HCT116 (cell line): ENCODE data around the gene PRR36. TPM values are rescaled to one million over a fixed set of nuclear protein-coding genes. Genes with fewer than 3 reads are reported as not detected.

ENCODE experiments used
- ATAC-seq: fragments of 200-7000 bp; cut with Tn5 transposase; 2 replicates; pipeline ENCODE4 v1.9.1; 2020; ENCODE audit warnings: mild to moderate bottlenecking, moderate library complexity
- BruUV-seq: library from RNA; stranded (reverse); fragments of 400-500 nt; replicated peaks from 2 replicates; lab custom pipeline; 2021; lab: Mats Ljungman, UMichigan
- CTCF ChIA-PET: fragments of 300-600 bp; sonication (Branson Sonifier 250); formaldehyde crosslinking; loops from one replicate; lab custom pipeline; 2021; ENCODE audit warnings: antibody characterized with exemption; lab: Charles Lee
- POLR2A ChIA-PET: fragments of 300-600, 350-600 bp; sonication (Branson Sonifier 250); formaldehyde crosslinking; loops from one replicate; lab custom pipeline; 2021; ENCODE audit warnings: antibody characterized with exemption; lab: Charles Lee
- RAD21 ChIA-PET, 2 experiments: fragments of 300-600 bp; sonication (Branson Sonifier 250); formaldehyde crosslinking; loops; one replicate each; lab custom pipeline; 2023; ENCODE audit warnings: low total read pairs in 2 of 2; ENCODE audit not compliant: uncharacterized antibody in 2 of 2, unreplicated experiment in 2 of 2, low non-redundant PET in 1 of 2; lab: Charles Lee
- DNase-seq: peaks from one replicate; pipeline ENCODE4 v3.0.0-alpha.2; 2010; ENCODE audit warnings: low read depth, low spot score
- H2AFZ ChIP-seq: fragments of 200-600 bp; shearing (Covaris generic), sonication (generic); 2 replicates; pipeline ENCODE4 v1.6.1; 2017; ENCODE audit warnings: low read depth, mixed run types, mixed read lengths, antibody characterized with exemption, low read length; ENCODE audit not compliant: poor library complexity, severe bottlenecking
- H3K27ac ChIP-seq: 2 replicates; pipeline ENCODE4 v1.5.1; 2012; ENCODE audit warnings: low read depth, low read length
- H3K27me3 ChIP-seq: fragments of 200-600 bp; sonication (generic); 2 replicates; pipeline ENCODE4 v1.6.1; 2016; ENCODE audit warnings: mixed run types, low read length, mixed read lengths; ENCODE audit not compliant: insufficient read depth
- H3K36me3 ChIP-seq, 2 experiments: fragments of 200-500 bp in 1 of 2; fragments of 200-600 bp in 1 of 2; sonication (Bioruptor generic) in 1 of 2; sonication (generic) in 1 of 2; 2 replicates each; pipeline versions ENCODE4 v1.5.1 to v1.6.1; 2014 to 2016; ENCODE audit warnings: low read length in 2 of 2, inconsistent platforms in 1 of 2, mixed read lengths in 1 of 2, mixed run types in 1 of 2; ENCODE audit not compliant: insufficient read depth in 2 of 2, control insufficient read depth in 1 of 2
- H3K4me1 ChIP-seq, 2 experiments: fragments of 200-600 bp in 1 of 2; sonication (generic) in 1 of 2; 2 replicates each; pipeline versions ENCODE4 v1.5.1 to v1.6.1; 2012 to 2017; ENCODE audit warnings: low read length in 2 of 2, inconsistent platforms in 1 of 2, mild to moderate bottlenecking in 1 of 2, mixed read lengths in 1 of 2, mixed run types in 1 of 2, moderate library complexity in 1 of 2; ENCODE audit not compliant: insufficient read depth in 2 of 2, control insufficient read depth in 1 of 2
- H3K4me2 ChIP-seq: fragments of 200-600 bp; sonication (generic); 2 replicates; pipeline ENCODE4 v1.6.1; 2017; ENCODE audit warnings: mixed run types, low read length, mixed read lengths
- H3K4me3 ChIP-seq, 2 experiments: fragments of 200-600 bp in 1 of 2; sonication (generic) in 1 of 2; replicated peaks in 1 of 2; 2 replicates each; pipeline ENCODE4 v1.5.1; 2011 to 2016; ENCODE audit warnings: low read length in 2 of 2, control low read depth in 1 of 2, low read depth in 1 of 2, mild to moderate bottlenecking in 1 of 2, mixed read lengths in 1 of 2, mixed run types in 1 of 2
- H3K79me2 ChIP-seq: fragments of 200-600 bp; sonication (generic); 2 replicates; pipeline ENCODE4 v1.6.1; 2017; ENCODE audit warnings: mild to moderate bottlenecking, mixed run types, low read length, moderate library complexity, mixed read lengths; ENCODE audit not compliant: insufficient read depth
- H3K9ac ChIP-seq: fragments of 200-600 bp; sonication (generic); 2 replicates; pipeline ENCODE4 v1.6.1; 2016; ENCODE audit warnings: low read length, mixed read lengths
- H3K9me2 ChIP-seq: fragments of 200-600 bp; sonication (generic), shearing (Covaris generic); 2 replicates; pipeline ENCODE4 v1.6.1; 2017; ENCODE audit warnings: mixed run types, mild to moderate bottlenecking, moderate library complexity; ENCODE audit not compliant: insufficient read depth
- H3K9me3 ChIP-seq, 2 experiments: fragments of 200-500 bp in 1 of 2; fragments of 200-600 bp in 1 of 2; sonication (Bioruptor generic) in 1 of 2; sonication (generic) in 1 of 2; 2 replicates each; pipeline ENCODE4 v1.6.1; 2014 to 2017; ENCODE audit warnings: low read length in 2 of 2, mixed read lengths in 2 of 2, inconsistent platforms in 1 of 2, low read depth in 1 of 2, mild to moderate bottlenecking in 1 of 2, mixed run types in 1 of 2, moderate library complexity in 1 of 2; ENCODE audit not compliant: control insufficient read depth in 1 of 2, insufficient read depth in 1 of 2
- H4K20me1 ChIP-seq: fragments of 200-600 bp; sonication (generic), shearing (Covaris generic); 2 replicates; pipeline ENCODE4 v1.6.1; 2017; ENCODE audit warnings: mixed run types, mild to moderate bottlenecking, moderate library complexity; ENCODE audit not compliant: insufficient read depth
- ATF3 ChIP-seq: IDR thresholded peaks from 2 replicates; pipeline ENCODE4 v1.6.1; 2012
- ELF1 ChIP-seq: IDR thresholded peaks from 2 replicates; pipeline ENCODE4 v1.6.1; 2012; ENCODE audit warnings: low read depth, borderline replicate concordance
- EZH2phosphoT487 ChIP-seq: fragments of 200-600 bp; IDR thresholded peaks from 2 replicates; pipeline ENCODE4 v1.6.1; 2018; ENCODE audit warnings: antibody characterized with exemption, borderline replicate concordance
- JUND ChIP-seq: IDR thresholded peaks from 2 replicates; pipeline ENCODE4 v1.6.1; 2012
- MAX ChIP-seq: IDR thresholded peaks from 2 replicates; pipeline ENCODE4 v1.6.1; 2012
- POLR2A ChIP-seq: IDR thresholded peaks from 2 replicates; pipeline ENCODE4 v1.7.0; 2011; ENCODE audit warnings: borderline replicate concordance; ENCODE audit not compliant: insufficient read depth, insufficient read length; ENCODE audit errors: extremely low read depth
- POLR2AphosphoS5 ChIP-seq: IDR thresholded peaks from 2 replicates; pipeline ENCODE4 v1.6.1; 2011; ENCODE audit warnings: mild to moderate bottlenecking, low read depth, low read length, moderate library complexity
- SIN3A ChIP-seq: IDR thresholded peaks from 2 replicates; pipeline ENCODE4 v1.6.1; 2012; ENCODE audit warnings: low read depth
- SP1 ChIP-seq: IDR thresholded peaks from 2 replicates; pipeline ENCODE4 v1.6.1; 2012; ENCODE audit warnings: low read depth
- SRF ChIP-seq: IDR thresholded peaks from 2 replicates; pipeline ENCODE4 v1.6.1; 2012; ENCODE audit warnings: low read depth
- TCF7L2 ChIP-seq: IDR thresholded peaks from 2 replicates; pipeline ENCODE4 v1.7.0; 2011; ENCODE audit warnings: borderline replicate concordance, inconsistent platforms; ENCODE audit not compliant: insufficient read depth, insufficient read length; ENCODE audit errors: extremely low read depth
- YY1 ChIP-seq: IDR thresholded peaks from 2 replicates; pipeline ENCODE4 v1.6.1; 2011; ENCODE audit warnings: low read length, low read depth, moderate library complexity, mild to moderate bottlenecking; ENCODE audit not compliant: insufficient replicate concordance; ENCODE audit errors: extremely low read depth
- ZBTB33 ChIP-seq: IDR thresholded peaks from 2 replicates; pipeline ENCODE4 v1.6.1; 2011; ENCODE audit warnings: mild to moderate bottlenecking, low read length, moderate library complexity; ENCODE audit not compliant: insufficient replicate concordance; ENCODE audit errors: extremely low read depth
- intact Hi-C: fragments of 100-400 bp; cut with micrococcal nuclease; formaldehyde crosslinking; loops from 2 replicates; pipeline ENCODE4 v1.10.0; 2022
- total RNA-seq: library from RNA; stranded (reverse); gene quantifications from one replicate; pipeline ENCODE4 v1.2.1, GENCODE V29; 2021; ENCODE audit not compliant: unreplicated experiment
- TF ChIP-seq, protein P1 (sequence below), 3 experiments: fragments of 200-600 bp in 1 of 3; sonication (generic) in 1 of 3; IDR thresholded peaks in 2 of 3; conservative IDR thresholded peaks in 1 of 3; 2 replicates each; pipeline ENCODE4 v1.5.1; 2012 to 2017; ENCODE audit warnings: low read depth in 2 of 3, low read length in 2 of 3, antibody characterized with exemption in 1 of 3, borderline replicate concordance in 1 of 3, control low read depth in 1 of 3, mild to moderate bottlenecking in 1 of 3, mixed read lengths in 1 of 3, mixed run types in 1 of 3, moderate library complexity in 1 of 3; ENCODE audit not compliant: insufficient read depth in 1 of 3

PRR36 gene
- total RNA-seq, 1 experiment from 2014 or later, result 7.5 TPM

DNA sequence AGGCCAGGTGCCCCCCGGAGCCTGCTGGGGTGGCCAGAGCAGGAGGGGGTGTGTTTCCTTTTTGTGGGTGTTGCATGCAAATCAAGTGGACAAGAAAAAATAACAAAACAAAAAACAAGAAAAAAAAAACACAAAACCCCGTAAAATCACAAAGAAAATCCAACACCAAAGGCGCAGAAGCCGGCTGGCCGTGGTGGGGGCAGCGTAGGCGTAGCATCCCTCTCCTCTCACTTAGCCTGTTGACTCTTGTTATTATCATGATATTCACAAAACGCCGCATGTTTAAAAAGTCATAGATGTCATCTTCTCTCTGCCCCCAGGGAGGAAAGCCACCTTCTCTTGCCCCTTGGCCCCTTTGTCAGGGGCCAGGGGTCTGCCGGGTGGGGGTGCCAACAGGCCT is 39.5 kb upstream of the PRR36 start (continued):
- TF ChIP-seq, protein P1, sequence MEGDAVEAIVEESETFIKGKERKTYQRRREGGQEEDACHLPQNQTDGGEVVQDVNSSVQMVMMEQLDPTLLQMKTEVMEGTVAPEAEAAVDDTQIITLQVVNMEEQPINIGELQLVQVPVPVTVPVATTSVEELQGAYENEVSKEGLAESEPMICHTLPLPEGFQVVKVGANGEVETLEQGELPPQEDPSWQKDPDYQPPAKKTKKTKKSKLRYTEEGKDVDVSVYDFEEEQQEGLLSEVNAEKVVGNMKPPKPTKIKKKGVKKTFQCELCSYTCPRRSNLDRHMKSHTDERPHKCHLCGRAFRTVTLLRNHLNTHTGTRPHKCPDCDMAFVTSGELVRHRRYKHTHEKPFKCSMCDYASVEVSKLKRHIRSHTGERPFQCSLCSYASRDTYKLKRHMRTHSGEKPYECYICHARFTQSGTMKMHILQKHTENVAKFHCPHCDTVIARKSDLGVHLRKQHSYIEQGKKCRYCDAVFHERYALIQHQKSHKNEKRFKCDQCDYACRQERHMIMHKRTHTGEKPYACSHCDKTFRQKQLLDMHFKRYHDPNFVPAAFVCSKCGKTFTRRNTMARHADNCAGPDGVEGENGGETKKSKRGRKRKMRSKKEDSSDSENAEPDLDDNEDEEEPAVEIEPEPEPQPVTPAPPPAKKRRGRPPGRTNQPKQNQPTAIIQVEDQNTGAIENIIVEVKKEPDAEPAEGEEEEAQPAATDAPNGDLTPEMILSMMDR (IDR thresholded peaks at IDR 0.05 in 2 of 3, conservative IDR thresholded peaks at IDR 0.05 in 1 of 3; ENCODE audit: borderline replicate concordance in 1 of 3, insufficient read depth in 1 of 3, low read depth in 2 of 3, low read length in 2 of 3), result no peak
- TF ChIP-seq JUND (no peak), TCF7L2 (no peak), ZBTB33 (no peak)

DNA sequence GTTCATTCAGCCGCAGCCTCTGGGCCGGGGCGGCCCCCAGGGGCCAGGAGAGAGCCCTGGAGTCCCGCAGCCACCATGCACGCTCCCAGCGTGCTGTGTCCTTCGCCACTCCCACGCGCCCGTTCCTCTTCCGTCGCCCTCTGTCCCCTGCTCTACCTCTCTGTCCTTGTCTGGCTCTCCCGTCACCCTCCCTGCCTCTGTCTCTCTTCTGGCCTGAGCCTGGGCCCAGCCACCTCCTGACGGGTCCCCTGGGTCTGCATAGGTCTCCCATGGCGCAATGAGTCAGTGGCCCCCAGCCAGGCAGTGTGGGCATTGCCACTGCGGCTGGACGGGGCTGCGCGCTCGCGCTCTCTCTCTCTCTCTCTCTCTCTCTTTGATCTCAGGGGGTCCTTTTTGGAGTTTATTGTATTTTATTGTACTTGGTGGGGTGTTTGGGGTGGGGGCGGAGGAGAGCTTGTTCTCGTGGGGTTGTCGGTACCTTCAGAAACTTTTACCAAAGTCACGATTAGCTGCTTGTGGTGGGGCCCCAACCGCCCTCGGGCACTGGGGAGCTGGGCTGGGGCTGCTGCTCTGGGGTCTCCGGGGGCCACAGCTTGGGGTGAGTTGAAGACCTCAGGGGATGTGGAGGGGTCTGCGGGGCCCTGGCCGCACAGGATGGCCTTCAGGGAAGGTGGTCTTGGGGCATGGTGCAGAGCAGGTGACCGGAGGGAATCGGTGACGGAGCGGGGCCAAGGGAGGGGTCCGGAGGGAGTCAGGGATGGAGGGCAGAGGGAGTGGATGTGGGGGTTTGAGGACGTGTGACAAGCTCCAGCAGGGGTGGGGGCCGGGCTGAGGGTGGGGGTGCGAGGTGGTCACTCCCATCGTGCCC is 38.7 kb upstream of the PRR36 start:
- ChIA-PET RAD21 (no interaction called here), POLR2A (no interaction called here), CTCF (interaction anchor here (1.0 kb wide), 1 partner anchor 9 kb away, joined by 4 read pairs; the partner anchor contains the start of gene MAP2K7)
- Histone ChIP-seq H3K4me1 (peaks cover 5 to 25% of the 10 kb centered on the region in 2 experiments; a peak in 3 of 4 replicates), H3K27me3 (no peaks in the 10 kb centered on the region), H3K4me2 (no peak overlapping the region), H4K20me1 (no peaks in the 10 kb centered on the region), H3K4me3 (no peak overlapping the region), H3K27ac (no peak overlapping the region), H3K9ac (no peak overlapping the region), H3K36me3 (peaks cover 5 to 6% of the 10 kb centered on the region in 2 experiments; a peak in 3 of 4 replicates), H3K9me3 (no peaks in the 10 kb centered on the region), H2AFZ (no peak overlapping the region), H3K79me2 (peaks cover 15% of the 10 kb centered on the region), H3K9me2 (no peaks in the 10 kb centered on the region)
- intact Hi-C loops, result no loop called here
- TF ChIP-seq ELF1, result no peak
- TF ChIP-seq POLR2A, result no peak
- TF ChIP-seq MAX, result no peak
- TF ChIP-seq SP1, result no peak
- no peak for TF ChIP-seq ATF3
- no peak for TF ChIP-seq YY1
- TF ChIP-seq EZH2phosphoT487, result no peak
- no peak for TF ChIP-seq POLR2AphosphoS5
- TF ChIP-seq, protein P1 (IDR thresholded peaks at IDR 0.05 in 2 of 3, conservative IDR thresholded peaks at IDR 0.05 in 1 of 3; ENCODE audit: borderline replicate concordance in 1 of 3, insufficient read depth in 1 of 3, low read depth in 2 of 3, low read length in 2 of 3), result no peak
- TF ChIP-seq SRF, result no peak
- no peak for TF ChIP-seq SIN3A
- DNase-seq (no peak), ATAC-seq (no peak)
- BruUV-seq, result no TSS peak
